ENCODE measurements around the gene MTCL1. TPM values are rescaled to one million over a fixed set of nuclear protein-coding genes. Genes with fewer than 3 reads are reported as not detected.

Gene MTCL1
- total and polyA plus RNA-seq, 10 of the 15 experiments (the other 5 are each of a cell fraction or from before 2014, with no cell fraction given): 0.03 to 0.36 (median 0.13) TPM; not detected in 4

DNA sequence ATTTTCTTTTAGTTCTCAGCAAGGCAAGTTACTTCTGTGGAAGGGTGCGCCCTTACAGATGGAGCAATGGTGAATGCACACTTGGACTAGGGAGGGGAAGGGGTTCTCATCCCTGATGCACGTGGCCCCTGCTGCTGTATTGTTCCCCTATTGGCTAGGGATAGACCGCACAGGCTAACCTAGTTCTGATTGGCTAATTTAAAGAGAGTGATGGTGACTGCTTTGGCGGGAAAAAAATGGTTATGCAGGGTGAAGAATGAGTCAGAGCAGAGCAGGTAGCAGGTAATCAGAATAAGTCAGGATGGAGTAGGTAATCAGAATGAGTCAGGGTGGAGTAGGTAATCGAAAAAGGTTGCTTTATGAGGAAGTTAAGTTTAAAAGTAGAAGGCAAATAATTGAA lies 171.5 kb downstream of the MTCL1 start:
- Histone ChIP-seq H3K4me2 (ENCODE audit: control insufficient read depth, insufficient read depth) (no peak overlapping the region), H3K79me2 (ENCODE audit: control insufficient read depth, insufficient read depth, low read length) (no peaks in the 10 kb centered on the region), H2AFZ (ENCODE audit: control insufficient read depth, low read depth, low read length) (no peak overlapping the region), H3K4me3 (no peak overlapping the region), H3K4me1 (ENCODE audit: control insufficient read depth, insufficient read depth, low read length) (no peaks in the 10 kb centered on the region), H3K9ac (ENCODE audit: control insufficient read depth, insufficient read depth, low read length) (no peak overlapping the region), H3K27ac (ENCODE audit: control insufficient read depth, insufficient read depth) (no peak overlapping the region), H3K27me3 (replicated peaks in 1 of 2; ENCODE audit: control insufficient read depth in 2 of 2, insufficient read depth in 2 of 2, low read length in 1 of 2) (no peaks in the 10 kb centered on the region; a peak in 1 of 4 replicates), H3K36me3 (ENCODE audit: control insufficient read depth in 2 of 2, insufficient read depth in 2 of 2, low read length in 1 of 2) (no peaks in the 10 kb centered on the region), H3K9me3 (replicated peaks; ENCODE audit: control insufficient read depth, insufficient read depth, low read length) (no peaks in the 10 kb centered on the region), H4K20me1 (ENCODE audit: control insufficient read depth, insufficient read depth) (no peaks in the 10 kb centered on the region)
- TF ChIP-seq BHLHE40 (IDR thresholded peaks at IDR 0.05; ENCODE audit: borderline replicate concordance in 1 of 2, low read depth in 2 of 2, low read length in 1 of 2) (no peak), NFIC (IDR thresholded peaks at IDR 0.05; ENCODE audit: low read depth, low read length) (no peak)
- DNase-seq (ENCODE audit: low read depth, low spot score): no peak
- ChIA-PET SMC1A (ENCODE audit: uncharacterized antibody, unreplicated experiment) (no interaction called here), RAD21 (ENCODE audit: unreplicated experiment) (no interaction called here), POLR2A (no interaction called here), CTCF (interaction anchor here (1.3 kb wide), 1 partner anchor 111 kb away, joined by 4 read pairs; no protein-coding TSS in a partner anchor)
- no peak for FAIRE-seq
- intact Hi-C loops (cut with micrococcal nuclease; ENCODE audit: unreplicated experiment) (no loop called here), in situ Hi-C loops (cut with MboI) (no loop called here)
- no TSS peak for BruUV-seq (replicated peaks)
- WGBS (ENCODE audit: insufficient coverage, insufficient replicate concordance, low lambda C conversion rate, missing lambda C conversion rate): 41% methylated on average over 5 of the region's 5 CpGs
- no peak for ATAC-seq

DNA sequence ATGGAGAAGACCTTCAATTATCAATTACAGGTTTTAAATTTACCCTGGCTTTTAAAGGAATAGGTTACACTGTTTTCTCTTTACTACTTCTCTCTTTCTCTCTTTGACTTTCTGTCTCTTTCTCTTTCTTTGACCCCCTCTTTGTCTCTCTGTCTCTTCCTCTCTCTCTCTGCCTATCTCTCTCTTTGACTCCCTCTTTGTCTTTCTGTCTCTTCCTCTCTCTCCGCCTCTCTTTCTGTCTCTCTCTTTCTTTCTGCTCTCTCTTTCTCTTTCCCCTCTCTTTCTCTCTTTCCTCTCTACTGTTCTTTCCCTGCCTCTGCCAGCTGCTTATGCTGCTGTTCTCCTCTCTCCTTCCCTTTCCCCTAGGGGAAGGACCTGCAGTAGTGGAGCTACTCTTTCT lies 175.7 kb downstream of the MTCL1 start:
- H3K9ac ChIP-seq (ENCODE audit: control insufficient read depth, insufficient read depth, low read length): no peak overlapping the region
- no peaks in the 10 kb centered on the region for H3K9me3 ChIP-seq (replicated peaks; ENCODE audit: control insufficient read depth, insufficient read depth, low read length)
- no peak overlapping the region for H3K27ac ChIP-seq (ENCODE audit: control insufficient read depth, insufficient read depth)
- H3K27me3 ChIP-seq (replicated peaks in 1 of 2; ENCODE audit: control insufficient read depth in 2 of 2, insufficient read depth in 2 of 2, low read length in 1 of 2): no peaks in the 10 kb centered on the region
- no TSS peak for BruUV-seq (replicated peaks)
- H2AFZ ChIP-seq (ENCODE audit: control insufficient read depth, low read depth, low read length): no peak overlapping the region
- H3K4me3 ChIP-seq: no peak overlapping the region
- no peaks in the 10 kb centered on the region for H3K36me3 ChIP-seq (ENCODE audit: control insufficient read depth in 2 of 2, insufficient read depth in 2 of 2, low read length in 1 of 2)
- ChIA-PET RAD21 (ENCODE audit: unreplicated experiment) (no interaction called here), POLR2A (no interaction called here), CTCF (interaction anchor here (1.2 kb wide), 1 partner anchor 11 kb away, joined by 4 read pairs; no protein-coding TSS in a partner anchor), SMC1A (ENCODE audit: uncharacterized antibody, unreplicated experiment) (no interaction called here)
- 38% methylated on average over 1 of the region's 1 CpG for WGBS (ENCODE audit: insufficient coverage, insufficient replicate concordance, low lambda C conversion rate, missing lambda C conversion rate)
- TF ChIP-seq ZNF274 (IDR thresholded peaks at IDR 0.05; ENCODE audit: insufficient read depth, insufficient read length) (no peak), RB1 (IDR thresholded peaks at IDR 0.05; ENCODE audit: borderline replicate concordance) (no peak), KDM1A (IDR thresholded peaks at IDR 0.05; ENCODE audit: borderline replicate concordance) (no peak), MYC (IDR thresholded peaks at IDR 0.05; ENCODE audit: insufficient read depth, insufficient read length, insufficient replicate concordance, low read length, severe bottlenecking) (no peak), STAT3 (IDR thresholded peaks at IDR 0.05; ENCODE audit: low read depth, low read length) (no peak), ESRRA (IDR thresholded peaks at IDR 0.05; ENCODE audit: low read length) (no peak), STAT1 (conservative IDR thresholded peaks at IDR 0.05) (no peak), EP300 (IDR thresholded peaks at IDR 0.05; ENCODE audit: borderline replicate concordance in 1 of 2, control insufficient read depth in 1 of 2, low read depth in 2 of 2, low read length in 2 of 2) (no peak), SIN3A (IDR thresholded peaks at IDR 0.05; ENCODE audit: low read depth, low read length) (no peak), TCF7 (IDR thresholded peaks at IDR 0.05; ENCODE audit: borderline replicate concordance) (no peak), IKZF2 (IDR thresholded peaks at IDR 0.05) (no peak)
- TF ChIP-seq, protein P1, sequence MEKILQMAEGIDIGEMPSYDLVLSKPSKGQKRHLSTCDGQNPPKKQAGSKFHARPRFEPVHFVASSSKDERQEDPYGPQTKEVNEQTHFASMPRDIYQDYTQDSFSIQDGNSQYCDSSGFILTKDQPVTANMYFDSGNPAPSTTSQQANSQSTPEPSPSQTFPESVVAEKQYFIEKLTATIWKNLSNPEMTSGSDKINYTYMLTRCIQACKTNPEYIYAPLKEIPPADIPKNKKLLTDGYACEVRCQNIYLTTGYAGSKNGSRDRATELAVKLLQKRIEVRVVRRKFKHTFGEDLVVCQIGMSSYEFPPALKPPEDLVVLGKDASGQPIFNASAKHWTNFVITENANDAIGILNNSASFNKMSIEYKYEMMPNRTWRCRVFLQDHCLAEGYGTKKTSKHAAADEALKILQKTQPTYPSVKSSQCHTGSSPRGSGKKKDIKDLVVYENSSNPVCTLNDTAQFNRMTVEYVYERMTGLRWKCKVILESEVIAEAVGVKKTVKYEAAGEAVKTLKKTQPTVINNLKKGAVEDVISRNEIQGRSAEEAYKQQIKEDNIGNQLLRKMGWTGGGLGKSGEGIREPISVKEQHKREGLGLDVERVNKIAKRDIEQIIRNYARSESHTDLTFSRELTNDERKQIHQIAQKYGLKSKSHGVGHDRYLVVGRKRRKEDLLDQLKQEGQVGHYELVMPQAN (conservative IDR thresholded peaks at IDR 0.05): no peak
- H3K4me2 ChIP-seq (ENCODE audit: control insufficient read depth, insufficient read depth): no peak overlapping the region
- FAIRE-seq: no peak
- intact Hi-C loops (cut with micrococcal nuclease; ENCODE audit: unreplicated experiment) (no loop called here), in situ Hi-C loops (cut with MboI) (no loop called here)
- ATAC-seq: no peak
- no peaks in the 10 kb centered on the region for H4K20me1 ChIP-seq (ENCODE audit: control insufficient read depth, insufficient read depth)
- no peak for DNase-seq (ENCODE audit: low read depth, low spot score)
- no peaks in the 10 kb centered on the region for H3K4me1 ChIP-seq (ENCODE audit: control insufficient read depth, insufficient read depth, low read length)
- H3K79me2 ChIP-seq (ENCODE audit: control insufficient read depth, insufficient read depth, low read length): no peaks in the 10 kb centered on the region

Data from GM12878 (cell line).